ENCODE results near the gene B4GALNT3.
"Not testable (repeated sequence)": the region's sequence is repeated elsewhere in the genome, so short reads cannot be mapped to it uniquely, and the experiment has no call there.

B4GALNT3 gene
- total RNA-seq: 1.9 to 11.1 (median 10.2) reads per million in 4 experiments

- peak; percentile 32 for DNase-seq
These were observed at the start of gene B4GALNT3 for GRCh38 chr12:459430-460258. B4GALNT3 (plus strand) TSS chr12:459939; CDS start chr12:460377, 438 bp downstream.

GRCh38 chr12:414859-415258 is 44.9 kb upstream of the B4GALNT3 start:
- no peak for DNase-seq

GRCh38 chr12:418432-418831 is 41.3 kb upstream of the B4GALNT3 start:
- no peak for DNase-seq

- no peak for DNase-seq
These were observed 37.2 kb upstream of the B4GALNT3 start for GRCh38 chr12:422526-422925.

DNA sequence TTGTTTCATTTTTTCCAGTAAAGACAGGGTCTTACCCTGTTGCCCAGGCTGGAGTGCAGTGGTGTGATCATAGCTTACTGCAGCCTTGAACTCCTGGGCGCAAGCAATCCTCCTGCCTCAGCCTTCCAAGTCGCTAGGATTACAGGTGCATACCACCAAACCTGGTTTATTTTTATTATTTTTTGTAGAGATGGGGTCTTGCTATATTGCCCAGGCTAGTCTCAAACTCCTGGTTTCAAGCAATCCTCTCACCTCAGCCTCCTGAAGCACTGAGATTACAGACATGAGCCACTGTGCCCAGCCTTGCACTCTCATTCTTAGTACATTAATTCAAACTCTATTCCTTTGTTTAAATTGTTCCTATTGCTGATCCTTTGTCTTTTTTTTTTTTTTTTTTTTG is 24.0 kb upstream of the B4GALNT3 start:
- DNase-seq: not testable (repeated sequence)

DNA sequence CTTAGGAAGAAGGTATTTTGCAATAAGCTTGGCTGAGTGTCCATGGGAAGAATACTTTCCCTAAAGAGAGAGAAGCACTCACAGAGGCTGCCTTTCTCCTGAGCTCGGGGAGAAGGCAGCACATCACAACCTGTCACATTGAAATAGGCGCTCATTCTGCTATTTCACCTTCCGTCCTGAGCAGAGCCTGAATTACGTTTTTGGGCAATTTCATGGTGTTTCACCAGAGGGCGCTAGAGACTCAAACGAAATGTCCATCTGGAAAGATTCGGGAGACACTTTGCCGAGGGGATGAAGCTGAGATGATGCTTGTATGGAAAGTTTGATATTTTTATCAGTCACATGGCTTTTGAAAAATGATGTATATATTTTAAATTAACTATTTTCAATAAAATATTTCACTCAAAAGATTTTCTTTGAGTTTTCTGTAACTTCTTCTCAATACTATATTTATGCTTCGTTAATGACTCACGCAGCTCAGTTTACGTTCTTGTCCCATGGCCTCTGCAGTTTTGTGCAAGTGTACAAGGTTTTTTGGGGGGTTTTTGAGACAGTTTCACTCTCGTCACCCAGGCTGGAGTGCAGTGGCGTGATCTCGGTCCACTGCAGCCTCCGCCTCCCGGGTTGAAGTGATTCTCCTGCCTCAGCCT is 17.4 kb upstream of the B4GALNT3 start:
- DNase-seq: peak; percentile 32

DNA sequence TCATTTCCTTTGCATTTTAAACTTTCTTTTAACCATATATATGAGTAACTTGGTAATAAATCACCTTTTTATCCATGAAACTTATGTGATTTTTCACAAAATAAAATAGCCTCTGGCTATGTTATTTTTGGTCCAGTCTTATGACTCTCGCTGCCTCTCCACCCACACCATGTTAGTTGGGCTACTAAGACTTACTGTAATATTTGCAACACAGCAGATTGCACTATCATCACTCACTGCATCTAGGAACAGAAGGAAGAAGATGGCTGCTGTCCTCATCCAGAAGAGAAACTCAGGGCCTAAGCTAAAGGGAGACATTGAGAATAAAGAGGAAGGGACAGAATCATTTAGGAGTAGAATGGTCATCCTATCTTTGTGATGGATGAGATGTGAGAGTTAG is 12.6 kb upstream of the B4GALNT3 start:
- no peak for DNase-seq

GRCh38 chr12:449203-449602 is 10.5 kb upstream of the B4GALNT3 start:
- no peak for DNase-seq

- no peak for DNase-seq
These were observed 9.3 kb upstream of the B4GALNT3 start for GRCh38 chr12:450438-450837.

GRCh38 chr12:452667-453210 is 7.0 kb upstream of the B4GALNT3 start:
- DNase-seq: peak; percentile 25

DNA sequence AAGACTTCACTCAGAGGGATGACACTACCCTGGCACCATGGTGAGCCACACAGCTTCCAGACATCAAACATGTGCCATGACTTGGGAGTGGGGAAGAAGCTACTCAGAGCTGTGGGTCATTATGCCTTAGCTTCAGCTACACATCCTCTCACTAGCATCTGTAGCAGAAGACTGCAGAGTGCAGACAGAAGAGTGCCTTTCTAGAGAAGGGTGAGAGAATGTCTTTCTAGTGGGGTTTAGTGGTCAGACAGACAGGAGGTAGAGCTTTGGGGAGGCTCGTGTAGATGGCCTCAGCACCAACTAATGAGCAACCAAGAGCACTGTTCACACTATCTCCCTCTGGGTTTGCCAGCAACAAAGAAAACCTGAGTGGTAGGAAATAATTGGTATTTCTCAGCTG is 4.9 kb upstream of the B4GALNT3 start:
- no peak for DNase-seq

DNA sequence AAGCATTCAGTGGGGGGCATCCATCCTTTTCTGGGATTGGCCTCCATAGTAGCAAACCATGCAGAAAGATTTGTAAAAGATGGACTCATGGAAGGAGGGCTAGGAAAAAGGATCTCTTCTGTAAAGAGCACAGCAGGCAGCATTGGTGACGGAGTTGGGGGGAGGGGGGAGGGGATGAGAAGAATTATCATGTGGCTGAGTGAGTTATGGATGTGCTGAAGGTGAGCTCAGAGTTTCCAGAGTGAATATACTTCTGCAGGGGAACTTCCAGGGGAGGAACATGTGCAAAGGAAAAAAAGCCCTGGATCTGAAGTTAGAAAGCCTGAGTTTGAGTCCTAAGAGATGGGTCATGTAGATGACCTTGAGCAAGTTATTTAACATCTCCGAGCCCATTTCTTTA is 3.9 kb upstream of the B4GALNT3 start:
- no peak for DNase-seq

DNA sequence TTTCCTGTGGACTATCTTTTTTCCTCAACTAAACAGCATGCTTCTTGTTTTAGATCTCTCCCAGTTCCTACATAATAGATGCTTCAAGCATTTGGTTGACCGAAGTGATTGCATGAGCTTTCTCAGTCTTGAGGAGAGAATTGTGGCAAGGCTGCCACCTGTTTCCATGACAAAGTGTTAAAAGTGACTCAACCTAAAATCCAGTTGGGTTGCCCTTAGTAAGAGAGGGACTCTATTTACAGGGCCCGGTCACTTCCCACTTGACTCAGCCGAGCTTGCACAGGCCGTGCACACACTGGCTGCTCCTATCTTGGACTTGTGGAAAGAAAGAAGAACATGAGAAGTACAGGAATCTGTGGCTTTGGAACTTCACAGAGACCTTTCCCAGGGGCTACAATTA is 2.1 kb upstream of the B4GALNT3 start:
- DNase-seq: no peak

DNA sequence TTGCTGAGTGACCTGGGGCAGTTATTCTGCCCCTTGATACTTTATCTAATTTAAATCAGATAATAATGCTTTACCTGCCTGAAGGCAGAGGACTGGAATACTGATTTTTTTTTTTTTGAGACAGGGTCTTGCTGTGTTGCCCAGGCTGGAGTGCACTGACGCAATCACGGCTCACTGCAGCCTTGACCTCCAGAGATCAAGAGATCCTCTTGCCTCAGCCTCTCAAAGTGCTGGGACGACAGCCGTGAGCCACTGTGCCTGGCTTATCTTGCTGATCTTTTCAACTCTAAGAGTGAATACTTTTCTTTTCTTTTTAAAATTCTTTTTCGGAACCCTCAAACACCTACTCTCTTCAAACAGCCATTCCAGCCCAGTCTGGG is 699 bp upstream of the B4GALNT3 start:
- DNase-seq: no peak

DNA sequence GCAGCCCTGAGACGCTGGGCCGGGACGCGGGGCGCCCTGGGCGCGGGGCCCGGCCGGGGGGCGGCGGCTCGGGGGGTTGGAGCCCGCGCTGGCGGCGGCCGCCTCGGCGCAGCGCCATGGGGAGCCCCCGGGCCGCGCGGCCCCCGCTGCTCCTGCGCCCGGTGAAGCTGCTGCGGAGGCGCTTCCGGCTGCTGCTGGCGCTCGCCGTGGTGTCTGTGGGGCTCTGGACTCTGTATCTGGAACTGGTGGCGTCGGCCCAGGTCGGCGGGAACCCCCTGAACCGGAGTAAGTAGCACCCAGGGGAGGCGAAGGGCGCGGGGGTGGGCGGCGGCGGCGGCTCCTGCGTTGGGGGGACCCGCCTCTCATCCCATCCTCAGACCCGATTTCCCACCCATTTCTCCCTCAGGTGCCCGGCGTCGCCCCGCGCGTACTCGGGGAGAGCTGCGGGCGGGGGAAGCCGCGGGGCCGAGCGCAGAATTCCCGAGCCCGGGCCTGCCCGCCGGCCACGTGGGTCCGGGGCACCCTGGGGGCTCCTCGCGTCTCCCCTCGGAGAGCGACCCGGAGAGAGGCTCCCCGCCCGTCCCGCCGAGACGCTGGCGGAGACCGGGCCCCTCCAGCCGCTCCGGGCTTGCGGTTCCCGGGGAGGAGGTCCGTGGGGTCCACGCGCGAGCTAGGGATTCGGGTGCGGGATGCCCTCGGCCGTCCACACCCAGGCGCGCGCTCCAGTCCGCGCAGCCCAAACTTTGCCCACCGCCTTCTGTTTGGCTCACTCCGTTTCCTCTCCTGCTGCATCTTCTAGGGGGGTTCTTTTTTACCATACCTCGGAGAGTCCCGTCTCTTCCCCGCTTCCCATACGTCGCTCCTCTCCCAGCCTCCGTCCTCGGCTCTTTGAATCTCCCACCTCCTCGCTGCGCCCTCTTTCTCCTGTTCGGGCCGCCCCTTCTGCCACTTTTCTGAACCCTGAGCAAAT is 807 bp downstream of the B4GALNT3 start:
- peak; percentile 6 for DNase-seq

- DNase-seq: no peak
These were observed 1.7 kb downstream of the B4GALNT3 start for GRCh38 chr12:461425-461824.

DNA sequence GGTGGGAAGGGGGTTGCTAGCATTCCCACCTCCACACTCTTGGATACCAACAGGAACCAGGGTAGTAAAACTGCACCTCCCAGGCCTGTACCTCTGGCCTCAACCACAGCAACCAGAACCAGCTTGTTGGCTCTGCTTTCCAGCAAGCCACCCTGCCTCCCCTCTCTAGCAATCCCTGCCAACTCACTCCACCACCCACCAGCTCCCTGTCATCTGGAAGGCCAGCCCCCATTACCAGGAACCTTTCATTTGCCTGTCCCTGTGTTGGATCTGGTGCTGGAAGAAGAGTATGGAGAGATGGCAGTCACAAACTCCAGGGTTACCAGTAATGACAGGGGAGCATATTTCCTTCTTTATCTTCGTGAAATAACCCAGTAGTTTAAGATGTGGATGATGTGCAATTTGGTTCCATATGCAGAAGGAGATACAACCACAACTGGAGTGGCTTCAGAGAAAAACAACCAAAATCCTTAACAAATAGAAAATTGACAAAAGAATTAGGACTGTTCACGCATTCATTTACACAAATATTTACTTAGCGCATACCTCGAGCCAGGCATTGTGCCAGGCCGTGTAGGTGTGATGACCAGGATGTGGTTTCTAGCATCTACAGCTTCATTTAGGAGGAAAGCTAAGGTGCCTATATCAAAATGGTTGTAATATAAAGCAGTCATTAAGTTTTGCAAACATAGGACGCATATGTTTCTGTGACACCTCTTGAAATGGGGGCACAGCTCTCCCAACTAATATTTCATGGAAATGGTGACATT is 3.4 kb downstream of the B4GALNT3 start:
- DNase-seq: no peak

DNA sequence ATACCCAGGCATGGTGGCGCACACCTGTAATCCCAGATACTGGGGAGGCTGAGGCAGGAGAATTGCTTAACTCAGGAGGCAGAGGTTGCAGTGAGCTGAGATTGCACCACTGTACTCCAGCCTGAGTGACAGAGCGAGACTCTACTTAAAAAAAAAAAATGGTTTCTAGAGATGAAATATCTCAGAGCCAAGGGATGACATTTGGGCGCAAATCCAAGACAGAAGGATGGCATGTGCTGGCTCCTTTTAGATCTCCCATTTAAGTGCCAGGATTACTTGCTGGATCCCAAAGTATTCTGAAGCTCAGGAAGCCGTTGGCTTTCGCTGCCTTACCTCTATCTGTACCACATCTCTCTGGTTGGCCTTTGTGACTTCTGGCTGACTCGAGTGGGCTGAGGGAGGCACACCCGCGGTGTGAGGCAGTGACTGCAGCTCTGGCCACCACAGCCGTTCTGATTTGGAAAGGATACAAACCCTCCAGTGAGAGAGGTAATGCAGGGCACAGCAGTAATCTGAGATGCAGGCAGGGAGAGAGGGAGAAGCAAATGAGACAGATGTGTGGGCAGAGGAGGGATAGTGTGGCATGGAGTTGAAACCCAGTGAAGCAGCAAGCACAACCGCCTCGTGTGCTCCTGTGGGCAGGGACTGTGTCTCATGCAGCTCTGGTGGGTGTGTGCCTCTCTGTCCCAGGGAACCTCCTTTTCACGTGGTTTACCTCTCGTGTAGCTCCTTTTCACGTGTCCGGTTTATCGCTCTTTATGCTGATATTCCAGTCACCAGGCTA is 4.9 kb downstream of the B4GALNT3 start:
- DNase-seq: no peak

- no peak for DNase-seq
These were observed 6.3 kb downstream of the B4GALNT3 start for GRCh38 chr12:466039-466438.

DNA sequence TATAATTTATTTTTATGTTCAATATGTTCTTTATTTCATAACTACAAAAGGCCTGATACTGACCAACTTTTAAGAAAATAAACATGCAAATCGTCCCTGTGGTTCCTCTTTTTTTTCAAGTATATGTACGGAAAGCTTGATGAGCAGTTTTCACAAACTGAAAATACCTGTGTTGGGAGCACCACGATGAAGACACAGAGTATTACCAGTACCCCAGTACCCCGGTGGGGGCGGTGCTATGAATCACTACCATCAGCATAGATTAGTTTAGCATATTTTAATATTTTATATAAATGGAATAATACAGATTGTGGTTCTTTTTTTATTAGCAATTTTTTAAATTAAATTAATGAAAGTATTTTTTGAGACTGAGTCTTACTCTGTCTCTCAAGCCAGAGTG is 7.0 kb downstream of the B4GALNT3 start:
- no peak for DNase-seq

DNA sequence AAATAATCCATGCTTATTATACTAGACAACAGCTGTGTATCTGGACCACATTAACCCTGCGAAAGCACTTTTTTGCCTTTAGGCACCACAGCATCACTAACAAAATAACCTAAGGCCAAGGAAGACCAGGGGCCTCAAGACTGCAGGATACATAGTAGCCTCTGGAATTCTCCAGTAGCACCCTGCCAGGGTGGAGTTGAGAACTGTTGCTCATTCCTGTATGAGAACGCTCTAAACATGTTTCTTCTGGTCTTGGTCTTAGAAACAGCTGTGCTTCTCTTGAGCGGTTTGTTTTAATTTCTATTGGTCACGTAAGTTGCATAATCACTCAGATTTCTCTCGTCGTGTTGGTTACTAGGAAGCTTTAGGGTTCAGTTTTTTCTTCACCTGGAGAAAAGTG is 7.9 kb downstream of the B4GALNT3 start:
- no peak for DNase-seq
